Activated CD4-positive, alpha-beta T cell treated with anti-CD3 and anti-CD28 coated beads, Interleukin-2, amount 10 ng/mL, durations not matched to agents 24 days and 14 days (primary cell): ENCODE measurements around the gene SMTNL2. TPM values are rescaled to one million over a fixed set of nuclear protein-coding genes. Genes with fewer than 3 reads are reported as not detected.
A peak's percentile ranks its signal among the peaks of the same experiment; 100 is the strongest.

Experiments used
- DNase-seq: peaks from one replicate; pipeline ENCODE4 v3.0.0; 2022
- H3K27ac Mint-ChIP-seq: one replicate; pipeline ENCODE4 v1.8.0; 2022; ENCODE audit warnings: mild to moderate bottlenecking, mixed read lengths
- H3K27me3 Mint-ChIP-seq: one replicate; pipeline ENCODE4 v1.8.0; 2022; ENCODE audit warnings: mixed read lengths
- H3K36me3 Mint-ChIP-seq: one replicate; pipeline ENCODE4 v1.8.0; 2022; ENCODE audit warnings: low read depth, mild to moderate bottlenecking, mixed read lengths
- H3K4me1 Mint-ChIP-seq: one replicate; pipeline ENCODE4 v1.8.0; 2021; ENCODE audit warnings: mixed read lengths
- H3K4me3 Mint-ChIP-seq: one replicate; pipeline ENCODE4 v1.8.0; 2022; ENCODE audit warnings: mild to moderate bottlenecking, moderate library complexity, mixed read lengths
- H3K9me3 Mint-ChIP-seq: one replicate; pipeline ENCODE4 v1.8.0; 2021; ENCODE audit warnings: mixed read lengths
- intact Hi-C: fragments of 100-400 bp; cut with micrococcal nuclease; formaldehyde crosslinking; loops from one replicate; pipeline ENCODE4 v1.15.1; 2023
- total RNA-seq: library from RNA; stranded (reverse); gene quantifications from 2 replicates; pipeline ENCODE4 v1.2.3, GENCODE V29; 2022

SMTNL2 gene
- total RNA-seq, 1 donor from 2014 or later: not detected

GRCh38 chr17:4551141-4551540 is 33.2 kb upstream of the SMTNL2 start:
- Mint-ChIP-seq H3K27ac (no peak overlapping the region), H3K27me3 (no peaks in the 10 kb centered on the region), H3K9me3 (no peaks in the 10 kb centered on the region), H3K4me1 (peaks cover 22% of the 10 kb centered on the region), H3K4me3 (no peak overlapping the region), H3K36me3 (peaks cover 58% of the 10 kb centered on the region)
- intact Hi-C loops: no loop called here
- DNase-seq: no peak

- no peak for DNase-seq
- Mint-ChIP-seq H3K36me3 (peaks cover 53% of the 10 kb centered on the region), H3K9me3 (no peaks in the 10 kb centered on the region), H3K27me3 (no peaks in the 10 kb centered on the region), H3K4me3 (no peak overlapping the region), H3K27ac (no peak overlapping the region), H3K4me1 (peaks cover 24% of the 10 kb centered on the region)
- intact Hi-C loops: no loop called here
Measured at GRCh38 chr17:4551796-4552525, 32.4 kb upstream of the SMTNL2 start.

- no peak for DNase-seq
- H3K36me3 Mint-ChIP-seq: peaks cover 47% of the 10 kb centered on the region
- peak overlapping the region; percentile 90 for H3K4me3 Mint-ChIP-seq
- peaks cover 25% of the 10 kb centered on the region for H3K4me1 Mint-ChIP-seq
- H3K27ac Mint-ChIP-seq: peak overlapping the region; percentile 63
- H3K9me3 Mint-ChIP-seq: no peaks in the 10 kb centered on the region
- intact Hi-C loops: no loop called here
- no peaks in the 10 kb centered on the region for H3K27me3 Mint-ChIP-seq
Measured at GRCh38 chr17:4553669-4554068, 30.7 kb upstream of the SMTNL2 start.

GRCh38 chr17:4554441-4554996 is 29.8 kb upstream of the SMTNL2 start:
- H3K4me1 Mint-ChIP-seq: peaks cover 25% of the 10 kb centered on the region
- H3K27me3 Mint-ChIP-seq: no peaks in the 10 kb centered on the region
- no peaks in the 10 kb centered on the region for H3K9me3 Mint-ChIP-seq
- H3K36me3 Mint-ChIP-seq: peaks cover 44% of the 10 kb centered on the region
- intact Hi-C loops: no loop called here
- H3K27ac Mint-ChIP-seq: peak overlapping the region; percentile 95
- no peak for DNase-seq
- peak overlapping the region; percentile 90 for H3K4me3 Mint-ChIP-seq

GRCh38 chr17:4554997-4555799 is 29.1 kb upstream of the SMTNL2 start, which contains the start of gene MYBBP1A:
Gene MYBBP1A (minus strand): TSS chr17:4555384. CDS start chr17:4555324, 60 bp downstream.
- Mint-ChIP-seq H3K4me3 (peak within 1 kb of the TSS; percentile 90), H3K27me3 (no peaks in the 10 kb centered on the region), H3K9me3 (no peaks in the 10 kb centered on the region), H3K27ac (peak within 1 kb of the TSS; percentile 95), H3K4me1 (peaks cover 25% of the 10 kb centered on the region), H3K36me3 (peaks cover 37% of the 10 kb centered on the region)
- intact Hi-C loops: loop anchor here (5.0 kb wide), 1 partner anchor 147 kb away; the partner anchor contains the start of gene PELP1
- DNase-seq: peak; percentile 99

- Mint-ChIP-seq H3K27me3 (no peaks in the 10 kb centered on the region), H3K9me3 (no peaks in the 10 kb centered on the region), H3K4me1 (peaks cover 25% of the 10 kb centered on the region), H3K4me3 (peak overlapping the region; percentile 90), H3K36me3 (peaks cover 31% of the 10 kb centered on the region), H3K27ac (peak overlapping the region; percentile 95)
- intact Hi-C loops: loop anchor here (5.0 kb wide), 1 partner anchor 146 kb away; the partner anchor contains the start of gene PELP1
- DNase-seq: no peak
Measured at GRCh38 chr17:4555873-4556759, 28.2 kb upstream of the SMTNL2 start.

- Mint-ChIP-seq H3K36me3 (peaks cover 22% of the 10 kb centered on the region), H3K4me3 (peak overlapping the region; percentile 21), H3K9me3 (no peaks in the 10 kb centered on the region), H3K27ac (peak overlapping the region; percentile 29), H3K27me3 (no peaks in the 10 kb centered on the region), H3K4me1 (peaks cover 32% of the 10 kb centered on the region)
- no peak for DNase-seq
- intact Hi-C loops: loop anchor here (5.0 kb wide), 1 partner anchor 145 kb away; the partner anchor contains the start of gene PELP1
Measured at GRCh38 chr17:4556996-4557395, 27.3 kb upstream of the SMTNL2 start.

GRCh38 chr17:4557626-4558346 is 26.5 kb upstream of the SMTNL2 start:
- no peaks in the 10 kb centered on the region for H3K9me3 Mint-ChIP-seq
- H3K27me3 Mint-ChIP-seq: no peaks in the 10 kb centered on the region
- peaks cover 40% of the 10 kb centered on the region for H3K4me1 Mint-ChIP-seq
- no peak overlapping the region for H3K4me3 Mint-ChIP-seq
- peak overlapping the region; percentile 48 for H3K27ac Mint-ChIP-seq
- intact Hi-C loops: loop anchor here (5.0 kb wide), 1 partner anchor 145 kb away; the partner anchor contains the start of gene PELP1
- no peak for DNase-seq
- H3K36me3 Mint-ChIP-seq: peaks cover 16% of the 10 kb centered on the region

GRCh38 chr17:4558347-4558971 is 25.9 kb upstream of the SMTNL2 start:
- Mint-ChIP-seq H3K4me1 (peaks cover 47% of the 10 kb centered on the region), H3K27ac (peak overlapping the region; percentile 25), H3K27me3 (no peaks in the 10 kb centered on the region), H3K36me3 (peaks cover 16% of the 10 kb centered on the region), H3K4me3 (no peak overlapping the region), H3K9me3 (no peaks in the 10 kb centered on the region)
- DNase-seq: no peak
- intact Hi-C loops: loop anchor here (5.0 kb wide), 1 partner anchor 144 kb away; the partner anchor contains the start of gene PELP1

- no peaks in the 10 kb centered on the region for H3K9me3 Mint-ChIP-seq
- H3K27me3 Mint-ChIP-seq: no peaks in the 10 kb centered on the region
- no peak for DNase-seq
- H3K4me3 Mint-ChIP-seq: no peak overlapping the region
- intact Hi-C loops: loop anchor here (5.0 kb wide), 1 partner anchor 143 kb away; the partner anchor contains the start of gene PELP1
- H3K4me1 Mint-ChIP-seq: peaks cover 45% of the 10 kb centered on the region
- H3K27ac Mint-ChIP-seq: no peak overlapping the region
- H3K36me3 Mint-ChIP-seq: peaks cover 8% of the 10 kb centered on the region
Measured at GRCh38 chr17:4559139-4559791, 25.1 kb upstream of the SMTNL2 start.

- intact Hi-C loops: loop anchor here (5.0 kb wide), 2 partner anchors 77 to 142 kb away; partner anchors contain the start of gene PELP1
- Mint-ChIP-seq H3K36me3 (peaks cover 2% of the 10 kb centered on the region), H3K27ac (no peak overlapping the region), H3K4me1 (peaks cover 40% of the 10 kb centered on the region), H3K9me3 (no peaks in the 10 kb centered on the region), H3K27me3 (no peaks in the 10 kb centered on the region), H3K4me3 (no peak overlapping the region)
- no peak for DNase-seq
Measured at GRCh38 chr17:4559966-4560365, 24.4 kb upstream of the SMTNL2 start.

GRCh38 chr17:4560421-4560820 is 23.9 kb upstream of the SMTNL2 start, which contains the start of gene GGT6:
Gene GGT6 (minus strand): TSS chr17:4560577. CDS start chr17:4560521, 56 bp downstream.
- no peaks in the 10 kb centered on the region for H3K36me3 Mint-ChIP-seq
- no peaks in the 10 kb centered on the region for H3K9me3 Mint-ChIP-seq
- DNase-seq: no peak
- no peak within 1 kb of the TSS for H3K4me3 Mint-ChIP-seq
- no peaks in the 10 kb centered on the region for H3K27me3 Mint-ChIP-seq
- intact Hi-C loops: loop anchor here (5.0 kb wide), 1 partner anchor 77 kb away; no protein-coding TSS in a partner anchor
- peaks cover 41% of the 10 kb centered on the region for H3K4me1 Mint-ChIP-seq
- no peak within 1 kb of the TSS for H3K27ac Mint-ChIP-seq
